ENCODE results near the gene NARF.
"Not testable (repeated sequence)": the region's sequence is repeated elsewhere in the genome, so short reads cannot be mapped to it uniquely, and the experiment has no call there.

NARF gene

DNA sequence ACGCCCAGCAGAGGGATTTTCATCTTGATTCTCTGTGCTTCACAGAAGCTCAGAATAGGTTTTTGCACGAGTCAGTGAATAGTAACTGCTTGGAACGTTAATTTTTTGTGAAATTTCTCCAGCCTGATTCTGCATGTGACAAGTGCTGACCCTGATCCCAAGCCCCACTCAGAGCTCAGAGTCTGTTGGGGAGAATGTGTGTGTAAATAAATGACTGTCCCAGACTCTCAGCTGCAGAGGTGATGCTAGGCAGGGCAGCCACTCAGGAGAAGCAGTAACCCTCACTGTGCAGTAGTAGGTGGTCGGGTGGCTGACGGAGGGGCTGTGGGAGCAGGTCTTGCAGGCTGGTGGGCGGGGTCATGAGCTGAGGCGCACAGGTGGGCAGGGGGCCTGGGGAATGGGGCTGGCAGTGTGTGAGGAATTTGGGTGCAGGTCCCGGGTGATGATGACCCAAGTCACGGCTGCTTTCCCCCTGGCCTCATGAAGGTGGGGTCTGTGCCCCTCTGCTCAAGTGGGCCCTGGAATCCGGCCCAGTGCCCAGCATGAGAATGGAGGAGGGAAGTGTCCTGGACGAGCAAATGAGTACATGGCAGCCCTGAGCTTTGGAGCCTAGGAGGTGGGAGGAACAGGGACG lies 44.7 kb downstream of the NARF start:
- no peak for DNase-seq (ENCODE audit: low spot score)

DNA sequence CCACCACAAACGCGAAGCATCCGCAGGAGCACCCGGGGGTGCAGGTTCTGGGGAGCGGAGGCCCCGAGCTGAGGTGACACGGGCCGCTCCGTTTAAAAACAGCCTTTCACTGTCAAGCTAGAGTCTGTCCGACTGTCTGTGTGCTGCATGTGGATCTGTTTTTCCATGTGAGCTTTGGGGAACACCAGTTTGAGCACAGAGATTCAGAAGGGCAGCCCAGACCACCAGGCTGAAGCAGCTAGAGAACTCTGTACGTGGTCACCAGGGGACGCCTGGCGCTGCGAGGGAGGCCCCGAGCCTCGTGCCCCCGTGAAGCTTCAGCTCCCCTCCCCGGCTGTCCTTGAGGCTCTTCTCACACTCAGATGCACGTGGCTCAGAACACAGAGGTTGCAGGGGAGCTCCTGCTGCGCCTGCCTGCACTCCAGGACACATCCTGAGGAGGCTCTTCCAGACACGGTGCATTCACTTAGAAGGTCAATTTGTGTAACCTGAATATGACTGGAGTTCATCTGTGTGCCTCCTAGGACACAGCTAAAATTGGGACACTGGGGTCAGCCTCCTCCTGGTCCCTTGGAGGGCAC lies 45.3 kb downstream of the NARF start:
- DNase-seq (ENCODE audit: low spot score): no peak

DNA sequence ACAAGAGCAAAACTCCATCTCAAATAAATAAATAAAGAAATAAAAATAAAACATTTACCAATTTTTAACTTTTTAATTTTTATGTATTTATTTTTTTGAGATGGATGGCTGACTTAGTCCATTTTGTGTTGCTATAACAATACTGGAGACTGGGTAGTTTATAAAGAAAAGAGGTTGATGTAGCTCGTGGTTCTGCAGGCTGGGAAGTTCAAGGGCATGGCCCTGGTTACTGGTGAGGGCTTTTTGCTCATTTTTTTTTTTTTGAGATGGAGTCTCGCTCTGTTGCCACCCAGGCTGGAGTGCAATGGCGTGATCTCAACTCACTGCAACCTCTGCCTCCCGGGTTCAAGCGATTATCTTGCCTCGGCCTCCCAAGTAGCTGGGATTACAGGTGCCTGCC lies 46.8 kb downstream of the NARF start:
- DNase-seq (ENCODE audit: low spot score): no peak

DNA sequence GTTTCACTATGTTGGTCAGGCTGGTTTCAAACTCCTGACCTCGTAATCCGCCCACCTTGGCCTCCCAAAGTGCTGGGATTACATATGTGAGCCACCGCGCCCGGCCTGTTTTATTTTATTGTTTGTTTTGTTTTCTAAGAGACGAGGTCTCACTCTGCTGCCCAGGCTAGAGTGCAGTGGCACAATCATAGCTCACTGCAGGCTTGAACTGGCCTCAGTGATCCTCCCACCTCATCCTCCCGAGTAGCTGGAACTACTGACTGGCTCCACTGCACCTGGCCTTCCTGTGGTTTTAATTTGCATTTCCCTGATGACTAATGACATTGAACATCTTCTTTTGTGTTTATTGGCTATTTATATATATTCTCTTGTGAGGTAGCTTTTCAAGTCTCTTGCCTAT lies 47.9 kb downstream of the NARF start:
- not testable (repeated sequence) for DNase-seq (ENCODE audit: low spot score)

DNA sequence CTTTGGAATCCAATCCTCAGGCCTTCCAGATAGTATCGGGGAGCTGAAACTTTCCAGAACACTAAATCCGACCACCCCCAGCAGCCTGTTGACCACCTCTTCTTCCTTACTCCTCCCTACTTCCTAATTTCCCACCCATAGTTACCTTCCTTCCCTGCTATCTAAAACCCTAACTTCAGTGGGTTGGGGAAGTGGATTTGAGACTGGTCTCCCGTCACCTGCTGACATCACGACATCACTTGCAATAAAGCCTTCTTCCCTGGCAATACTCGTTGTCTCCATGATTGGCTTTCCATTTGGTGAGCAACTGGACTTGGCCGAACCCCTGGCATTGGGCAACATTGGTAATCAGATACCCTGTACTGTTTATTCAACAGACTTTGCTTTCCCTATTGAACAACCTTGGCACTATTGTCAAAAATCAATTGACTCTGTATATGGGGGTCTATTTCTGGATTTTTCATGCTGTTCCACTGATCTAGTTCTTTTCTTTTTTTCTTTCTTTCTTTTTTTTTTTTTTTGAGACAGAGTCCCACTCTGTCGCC lies 49.2 kb downstream of the NARF start:
- DNase-seq (ENCODE audit: low spot score): no peak

DNA sequence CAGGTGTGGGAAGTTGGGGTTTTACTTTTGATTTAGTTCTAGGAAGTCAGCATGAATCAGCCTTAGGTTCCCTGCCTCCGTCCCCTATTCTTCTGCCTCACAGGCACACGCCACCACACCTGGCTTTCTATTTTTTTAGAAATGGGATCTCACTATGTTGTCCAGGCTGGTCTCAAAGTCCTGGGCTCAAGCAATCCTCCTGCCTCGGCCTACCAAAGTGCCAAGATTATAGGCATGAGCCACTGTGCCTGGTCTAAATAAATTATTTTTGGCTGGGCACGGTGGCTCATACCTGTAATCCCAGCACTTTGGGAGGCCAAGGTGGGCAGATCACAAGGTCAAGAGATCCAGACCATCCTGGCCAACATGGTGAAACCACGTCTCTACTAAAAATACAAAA lies 53.1 kb downstream of the NARF start:
- not testable (repeated sequence) for DNase-seq (ENCODE audit: low spot score)

DNA sequence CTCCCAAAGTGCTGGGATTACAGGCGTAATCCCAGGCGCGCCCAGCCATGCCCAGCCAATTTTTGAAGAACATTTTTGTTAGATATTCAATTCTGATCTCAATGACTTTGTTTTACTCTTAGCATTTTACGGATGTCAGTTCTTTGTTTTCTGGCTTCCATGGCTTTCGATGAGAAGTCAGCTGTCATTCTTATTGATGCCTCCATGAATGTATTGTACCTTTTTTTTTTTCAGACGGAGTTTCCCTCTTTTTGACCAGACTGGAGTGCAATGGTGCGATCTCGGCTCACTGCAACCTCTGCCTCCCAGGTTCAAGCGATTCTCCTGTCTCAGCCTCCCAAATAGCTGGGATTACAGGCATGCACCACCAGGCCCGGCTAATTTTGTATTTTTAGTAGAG lies 55.3 kb downstream of the NARF start:
- not testable (repeated sequence) for DNase-seq (ENCODE audit: low spot score)

DNA sequence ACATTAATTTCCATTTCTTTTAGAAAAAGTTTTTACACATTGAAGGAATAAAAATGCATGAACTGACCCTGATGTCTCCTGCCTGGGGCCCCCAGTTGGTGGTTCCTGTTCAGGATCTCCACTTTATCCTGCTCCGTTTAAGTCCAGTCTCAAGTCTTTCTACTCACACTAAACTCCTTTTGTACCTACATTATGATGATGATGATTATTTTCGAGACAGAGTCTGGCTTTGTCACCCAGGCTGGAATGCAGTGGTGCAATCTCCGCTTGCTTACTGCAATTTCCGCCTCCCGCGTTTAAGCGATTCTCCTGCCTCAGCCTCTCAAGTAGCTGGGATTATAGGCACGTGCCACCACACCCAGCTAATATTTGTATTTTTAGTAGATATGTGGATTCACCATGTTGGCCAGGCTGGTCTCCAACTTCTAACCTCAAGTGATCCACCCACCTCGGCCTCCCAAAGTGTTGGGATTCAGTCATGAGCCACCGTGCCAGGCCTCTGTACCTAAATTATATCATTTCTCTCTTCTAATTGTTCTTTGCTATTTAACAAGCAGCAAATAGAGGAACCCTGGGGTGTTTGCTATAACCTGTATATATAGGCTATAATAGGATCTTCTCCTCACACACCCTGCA lies 58.8 kb downstream of the NARF start:
- DNase-seq (ENCODE audit: low spot score): no peak

DNA sequence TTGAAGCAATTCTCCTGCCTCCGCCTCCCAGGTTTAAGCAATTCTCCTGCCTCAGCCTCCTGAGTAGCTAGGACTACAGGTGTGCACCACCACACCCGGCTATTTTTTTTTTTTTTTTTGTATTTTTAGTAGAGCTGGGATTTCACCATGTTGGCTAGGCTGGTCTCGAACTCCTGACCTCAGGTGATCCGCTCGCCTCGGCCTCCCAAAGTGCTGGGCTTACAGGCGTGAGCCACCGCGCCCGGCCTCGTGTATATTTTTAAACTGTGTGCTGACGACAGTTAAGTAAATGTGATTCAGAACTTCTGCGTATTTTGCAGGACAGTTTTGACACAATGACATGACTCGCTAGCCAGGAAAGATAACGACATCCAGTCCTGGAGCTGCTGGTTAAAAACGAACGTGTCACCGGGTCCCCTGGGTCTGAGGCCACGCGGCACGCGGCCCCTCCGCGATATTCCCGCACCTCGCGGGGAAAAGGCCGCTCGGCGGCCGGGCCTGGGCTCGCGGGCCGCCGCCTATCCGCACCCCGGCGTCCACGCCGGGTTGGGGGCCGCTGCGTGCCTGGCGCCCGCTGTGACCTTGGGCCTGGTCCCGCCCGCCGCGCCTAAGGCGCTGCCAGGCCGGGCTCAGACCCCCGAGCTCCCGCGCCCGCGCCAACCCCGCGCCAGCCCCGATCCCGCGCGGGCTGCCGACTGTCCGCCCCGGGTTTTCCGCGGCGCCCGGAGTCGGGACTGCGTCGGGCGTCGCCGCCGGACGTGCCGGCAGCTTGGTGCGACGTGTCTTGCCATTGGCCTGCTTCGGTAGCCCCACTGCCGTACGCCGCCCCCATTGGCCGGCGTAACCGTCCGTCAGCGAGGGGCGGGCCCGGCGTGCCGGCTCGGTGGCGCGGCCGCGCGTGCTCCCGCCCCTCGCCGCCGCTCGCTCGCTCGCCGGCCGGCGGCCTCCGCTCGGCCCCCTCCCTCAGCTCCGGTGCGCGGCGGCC lies 60.6 kb downstream of the NARF start, which contains the start of gene FOXK2:
TSS of gene FOXK2 (plus strand) at position 907 of the 985 bp plus-strand sequence. CDS start 157 bp downstream, outside the sequence.
- DNase-seq (ENCODE audit: low spot score): peak; percentile 96

DNA sequence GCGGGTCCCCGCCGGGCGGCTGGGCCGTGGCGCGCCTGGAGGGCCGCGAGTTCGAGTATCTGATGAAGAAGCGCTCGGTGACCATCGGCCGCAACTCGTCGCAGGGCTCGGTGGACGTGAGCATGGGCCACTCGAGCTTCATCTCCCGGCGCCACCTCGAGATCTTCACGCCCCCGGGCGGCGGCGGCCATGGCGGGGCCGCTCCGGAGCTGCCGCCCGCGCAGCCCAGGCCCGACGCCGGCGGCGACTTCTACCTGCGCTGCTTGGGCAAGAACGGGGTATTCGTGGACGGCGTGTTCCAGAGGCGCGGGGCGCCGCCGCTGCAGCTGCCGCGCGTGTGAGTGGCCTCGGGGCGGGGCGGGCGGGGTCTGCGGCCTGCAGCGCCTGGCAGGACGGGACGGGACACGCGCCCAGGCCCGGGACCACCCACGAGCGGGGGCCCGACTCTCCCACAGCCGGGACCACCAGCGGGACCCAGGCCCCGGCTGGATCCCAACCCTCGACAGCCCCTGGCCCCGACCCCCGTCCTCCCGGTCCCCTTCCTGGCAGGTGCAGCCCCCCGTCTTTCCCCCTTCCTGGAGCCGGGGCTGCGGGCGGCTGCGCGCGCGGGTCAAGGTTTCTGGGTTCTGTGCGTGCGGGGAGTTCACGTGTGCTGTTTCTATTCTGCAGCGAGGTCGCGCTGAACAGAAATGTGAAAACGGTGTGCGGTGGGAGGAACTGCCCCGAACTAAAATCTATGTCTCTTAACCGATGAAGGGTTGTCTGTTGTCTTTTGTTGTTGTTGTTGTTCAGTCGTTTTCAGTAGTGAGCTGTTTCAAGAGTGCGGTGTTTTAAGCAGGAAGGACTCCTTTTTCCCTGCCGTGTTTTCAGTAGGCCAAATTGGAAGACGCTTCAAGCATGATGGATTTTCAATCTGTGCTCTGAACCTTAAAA lies 61.7 kb downstream of the NARF start:
- DNase-seq (ENCODE audit: low spot score): no peak

DNA sequence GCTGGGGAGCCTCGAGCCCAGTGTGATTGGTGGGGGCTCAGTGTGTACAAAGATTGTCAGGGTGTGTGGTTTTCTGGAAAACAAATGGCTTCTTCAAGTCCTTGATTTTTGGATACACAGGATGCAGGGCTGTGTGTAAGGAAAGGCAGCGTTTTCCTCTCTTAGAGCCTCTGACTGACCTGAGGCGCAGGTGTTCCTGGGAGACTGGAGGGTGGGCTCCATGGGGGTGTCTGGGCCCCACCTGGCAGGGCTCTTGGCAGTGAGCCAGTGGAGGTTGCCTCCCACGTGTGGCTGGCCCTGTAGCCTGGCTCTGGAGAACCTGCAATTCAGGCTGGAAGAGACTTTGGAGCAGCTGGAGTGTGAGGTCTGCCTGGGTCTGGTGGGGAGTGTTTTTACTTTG lies 66.0 kb downstream of the NARF start:
- DNase-seq (ENCODE audit: low spot score): no peak

DNA sequence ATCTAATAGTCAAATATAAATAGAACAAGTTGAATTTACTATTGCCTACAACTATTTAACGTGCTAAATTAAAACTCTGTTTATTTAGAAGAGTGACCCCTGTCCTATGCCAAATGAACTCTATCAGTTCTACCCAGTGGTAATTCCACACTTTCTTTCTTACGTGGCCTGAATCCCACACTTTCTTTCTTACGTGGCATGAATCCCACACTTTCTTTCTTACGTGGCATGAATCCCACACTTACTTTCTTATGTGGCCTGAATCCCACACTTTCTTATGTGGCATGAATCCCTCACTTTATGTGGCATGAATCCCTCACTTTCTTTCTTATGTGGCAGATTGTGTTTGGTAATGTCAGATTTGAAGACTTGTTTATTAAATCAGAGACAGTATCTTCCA lies 67.2 kb downstream of the NARF start:
- DNase-seq (ENCODE audit: low spot score): no peak

DNA sequence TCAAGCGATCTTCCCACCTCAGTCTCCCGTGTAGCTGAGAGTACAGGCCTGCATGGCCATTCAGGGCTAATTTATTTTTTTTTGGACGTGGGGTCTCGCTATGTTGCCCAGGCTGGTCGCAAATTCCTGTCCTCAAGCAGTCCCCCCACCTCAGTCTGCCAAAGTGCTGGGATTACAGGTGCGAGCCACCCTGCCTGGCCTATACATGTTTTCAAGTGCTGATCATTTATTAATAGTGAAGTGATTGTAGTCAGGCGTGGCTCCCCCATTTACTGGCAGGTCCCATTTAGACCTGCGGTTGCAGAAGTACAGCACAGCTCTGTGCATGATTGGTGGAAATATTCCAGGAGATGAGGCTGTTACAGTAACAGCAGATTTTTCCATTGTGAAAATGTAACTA lies 69.4 kb downstream of the NARF start:
- DNase-seq (ENCODE audit: low spot score): no peak

DNA sequence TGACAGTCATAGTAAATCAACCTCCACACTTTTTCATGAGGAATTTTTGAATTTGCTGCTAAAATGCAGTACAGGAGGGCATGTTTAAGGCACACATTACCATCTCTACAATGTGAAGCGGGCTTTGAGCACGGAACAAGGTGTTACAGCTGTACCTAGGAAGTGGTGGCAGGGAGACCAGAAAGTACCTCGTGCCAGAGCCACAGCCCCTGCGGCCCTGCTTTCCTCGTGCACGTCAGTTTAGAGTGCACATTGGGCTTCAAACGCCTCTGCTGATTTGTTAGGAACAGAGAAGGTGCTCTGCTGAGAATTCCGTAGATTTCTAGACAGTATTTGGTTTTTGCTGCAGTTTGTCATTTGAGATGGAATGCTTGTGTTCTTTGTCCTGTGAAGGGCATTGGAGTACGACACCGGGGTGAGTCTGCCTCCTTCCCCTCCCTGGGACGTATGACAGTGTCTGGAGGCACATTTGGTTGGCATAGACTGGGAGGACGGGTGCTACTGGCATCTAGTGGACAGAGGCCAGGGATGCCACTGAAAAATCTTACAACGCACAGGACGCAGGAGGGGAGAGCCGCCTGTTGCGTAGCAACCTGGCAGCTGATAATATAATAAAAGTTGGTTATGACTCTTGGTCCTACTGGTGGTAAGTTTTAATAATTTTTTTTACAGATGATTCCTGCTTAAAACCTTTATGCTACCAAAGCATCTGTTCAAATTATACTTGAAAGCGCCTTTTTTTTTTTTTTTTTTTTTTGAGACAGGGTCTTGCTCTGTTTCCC lies 70.1 kb downstream of the NARF start:
- DNase-seq (ENCODE audit: low spot score): no peak

DNA sequence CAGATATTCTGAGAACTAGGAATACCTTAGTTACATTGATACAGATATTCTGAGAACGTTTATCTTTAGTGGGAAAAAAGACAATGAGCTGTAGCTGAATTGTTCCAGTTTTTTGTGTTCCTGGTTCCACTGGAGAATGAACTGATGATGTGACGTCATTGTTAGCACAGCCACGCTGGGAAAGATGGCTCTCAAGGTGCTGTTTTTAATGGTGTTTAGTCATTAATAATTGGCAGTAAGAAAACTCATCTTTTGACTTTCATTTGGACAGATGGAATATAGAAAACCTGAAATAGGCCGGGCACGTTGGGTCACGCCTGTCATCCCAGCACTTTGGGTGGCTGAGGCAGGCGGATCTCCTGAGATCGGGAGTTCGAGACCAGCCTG lies 71.4 kb downstream of the NARF start:
- no peak for DNase-seq (ENCODE audit: low spot score)

DNA sequence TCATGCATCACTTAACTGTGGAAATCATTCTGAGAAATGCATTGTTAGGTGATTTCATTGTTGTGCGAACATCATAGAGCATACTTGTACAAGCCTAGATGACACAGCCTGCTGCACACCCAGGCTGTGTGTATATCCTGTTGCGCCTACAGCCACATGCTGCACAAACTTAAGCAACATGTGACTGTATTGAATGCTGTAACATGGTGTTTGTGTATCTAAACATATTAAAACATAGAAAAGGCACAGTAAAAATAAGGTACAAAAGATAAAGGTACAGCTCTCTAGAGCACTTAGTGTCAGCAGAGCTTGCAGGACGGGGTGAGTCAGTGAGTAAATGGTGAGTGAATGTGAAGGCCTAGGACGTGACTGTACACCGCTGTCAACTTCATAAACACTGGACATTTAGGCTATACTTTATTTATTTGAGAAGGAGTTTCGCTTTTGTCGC lies 72.9 kb downstream of the NARF start:
- no peak for DNase-seq (ENCODE audit: low spot score)

DNA sequence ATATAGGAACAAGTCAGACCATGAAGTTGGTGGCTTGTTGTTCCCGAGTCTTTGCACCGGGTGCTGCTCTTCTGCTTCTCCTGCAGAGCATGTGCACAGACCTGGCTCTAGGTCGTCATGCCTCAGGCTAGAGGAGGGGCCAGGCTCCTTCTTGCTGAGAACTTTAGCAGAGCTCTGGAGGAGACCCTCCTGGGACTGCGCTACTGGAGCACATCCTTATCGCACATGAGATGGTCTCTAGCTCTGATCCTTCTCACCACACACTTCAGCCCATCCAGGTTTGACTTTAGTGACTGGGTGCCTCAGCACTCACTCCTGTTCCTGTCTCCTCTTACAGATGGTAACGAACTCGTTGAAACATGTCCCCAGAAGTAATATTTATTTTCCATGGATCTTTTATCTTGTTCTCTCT lies 75.9 kb downstream of the NARF start:
- DNase-seq (ENCODE audit: low spot score): no peak

DNA sequence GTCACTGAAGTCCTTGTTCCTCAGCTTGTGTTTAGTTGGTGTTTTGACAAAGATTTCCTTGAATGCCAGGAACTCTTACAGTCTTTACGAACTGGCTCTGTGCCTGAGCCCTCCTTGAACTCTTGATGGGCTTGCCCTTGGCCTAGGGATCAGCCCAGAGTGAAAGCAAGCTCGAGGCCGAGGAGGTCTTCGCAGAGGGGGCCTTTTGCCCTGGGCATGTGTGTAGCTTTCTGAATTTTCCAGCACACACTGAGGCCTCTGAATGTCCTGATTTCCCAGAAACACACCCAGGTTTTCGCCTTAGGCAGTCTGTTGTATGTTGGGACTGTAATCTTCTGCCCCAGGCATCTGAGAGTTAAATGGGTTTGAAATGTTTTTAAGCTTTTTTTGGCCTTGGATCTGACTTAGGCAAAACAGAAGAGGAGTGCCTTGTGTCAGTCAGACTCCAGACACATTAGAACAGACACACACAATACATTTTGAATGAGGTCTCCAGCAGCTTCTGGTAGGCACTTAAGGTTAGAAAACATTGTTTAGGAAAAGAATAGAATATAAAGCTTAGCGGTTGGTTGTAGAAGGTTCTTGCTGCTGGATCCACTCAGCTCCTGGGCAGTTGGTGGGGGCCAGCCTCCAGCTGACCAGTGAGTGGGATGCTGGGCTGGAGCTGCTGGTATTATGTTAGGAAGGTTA lies 78.1 kb downstream of the NARF start:
- no peak for DNase-seq (ENCODE audit: low spot score)

DNA sequence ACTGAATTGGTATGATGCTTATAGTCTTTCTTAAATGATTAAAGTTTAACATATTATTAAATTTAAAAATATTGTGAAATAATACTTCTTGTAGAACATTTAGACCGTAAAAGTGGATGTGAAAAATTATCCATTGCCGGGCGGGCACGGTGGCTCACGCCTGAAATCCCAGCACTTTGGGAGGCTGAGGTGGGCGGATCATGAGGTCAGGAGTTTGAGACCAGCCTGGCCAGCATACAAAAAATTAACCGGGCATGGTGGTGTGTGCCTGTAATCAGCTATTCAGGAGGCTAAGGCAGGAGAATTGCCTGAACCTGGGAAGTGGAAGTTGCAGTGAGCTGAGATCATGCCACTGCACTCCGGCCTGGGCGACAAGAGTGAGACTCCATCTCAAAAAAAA lies 78.7 kb downstream of the NARF start:
- DNase-seq (ENCODE audit: low spot score): not testable (repeated sequence)

DNA sequence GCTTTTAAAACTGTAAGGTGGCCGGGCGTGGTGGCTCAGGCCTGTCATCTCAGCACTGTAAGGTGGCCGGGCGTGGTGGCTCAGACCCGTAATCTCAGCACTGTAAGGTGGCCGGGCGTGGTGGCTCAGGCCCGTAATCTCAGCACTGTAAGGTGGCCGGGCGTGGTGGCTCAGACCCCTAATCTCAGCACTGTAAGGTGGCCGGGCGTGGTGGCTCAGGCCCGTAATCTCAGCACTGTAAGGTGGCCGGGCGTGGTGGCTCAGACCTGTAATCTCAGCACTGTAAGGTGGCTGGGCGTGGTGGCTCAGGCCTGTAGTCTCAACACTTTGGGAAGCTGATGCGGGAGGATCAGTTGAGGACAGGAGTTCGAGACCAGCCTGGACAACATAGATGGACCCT lies 80.5 kb downstream of the NARF start:
- DNase-seq (ENCODE audit: low spot score): not testable (repeated sequence)
